NAMALWA (cell line): Measurements from ENCODE around the gene ATF3.
"Not testable (repeated sequence)": the region's sequence is repeated elsewhere in the genome, so short reads cannot be mapped to it uniquely, and the experiment has no call there.

Source experiments
- DNase-seq: peaks from one replicate; pipeline ENCODE4 v3.0.0-alpha.2; 2015; ENCODE audit warnings: low spot score

The ATF3 gene

DNA sequence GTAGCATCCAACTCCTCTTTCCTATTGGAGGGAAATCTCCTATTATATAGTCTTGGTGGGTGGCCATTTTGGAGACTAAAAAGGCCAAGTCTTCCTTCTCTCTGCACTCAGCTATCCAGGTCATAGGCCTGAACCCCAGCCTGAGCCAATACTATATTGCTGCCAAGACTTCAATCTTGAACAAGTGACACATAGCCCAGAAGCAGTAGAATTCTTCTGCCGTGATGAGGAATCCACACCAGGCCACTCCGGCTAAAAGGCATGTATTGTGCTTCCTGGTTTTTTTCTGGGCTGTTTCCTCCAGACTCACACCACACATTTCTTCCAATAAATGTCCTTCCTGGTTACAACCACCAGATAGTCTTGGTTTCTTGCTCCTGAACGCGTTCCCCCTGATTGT, 43.0 kb downstream of the ATF3 start:
- DNase-seq: no peak

DNA sequence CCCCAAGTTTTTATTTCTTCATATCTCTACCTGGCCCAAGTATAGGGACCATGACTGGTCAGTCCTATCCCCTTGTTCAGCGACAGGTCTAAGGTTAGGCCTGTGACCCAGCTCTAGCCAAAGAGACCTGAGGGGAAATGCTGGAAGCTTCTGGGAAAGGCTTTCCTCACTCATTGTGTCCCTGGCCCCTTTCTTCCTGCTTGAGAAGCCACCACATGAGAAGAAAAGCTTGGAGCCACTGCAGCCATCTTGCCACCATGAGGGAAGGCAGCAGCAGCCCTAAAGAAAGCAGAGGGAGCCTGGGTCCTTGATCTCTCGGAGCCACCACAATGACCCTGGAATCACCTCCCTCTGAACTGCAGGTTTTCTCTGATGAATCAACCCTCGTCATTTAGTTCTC, 43.4 kb downstream of the ATF3 start:
- DNase-seq: no peak

DNA sequence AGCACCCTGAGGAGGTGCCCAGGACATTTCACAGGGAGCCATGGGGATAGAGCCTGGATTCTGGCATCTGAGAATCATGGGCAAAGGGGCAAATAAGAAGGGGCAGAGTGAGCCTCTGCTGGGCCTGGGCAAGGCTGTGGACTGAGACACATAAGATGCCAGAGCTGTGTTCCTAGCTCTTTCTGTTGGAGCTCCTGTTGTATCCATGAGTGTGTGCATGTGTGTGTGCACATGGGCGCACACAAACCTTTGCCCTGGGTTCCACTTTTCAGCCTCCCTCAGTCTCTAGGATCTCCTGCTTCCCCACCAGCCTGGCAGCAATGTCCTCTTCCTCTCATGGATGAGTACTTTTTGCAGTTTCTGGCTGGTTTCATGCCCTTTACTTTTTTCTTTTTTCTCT, 44.0 kb downstream of the ATF3 start:
- DNase-seq: no peak

DNA sequence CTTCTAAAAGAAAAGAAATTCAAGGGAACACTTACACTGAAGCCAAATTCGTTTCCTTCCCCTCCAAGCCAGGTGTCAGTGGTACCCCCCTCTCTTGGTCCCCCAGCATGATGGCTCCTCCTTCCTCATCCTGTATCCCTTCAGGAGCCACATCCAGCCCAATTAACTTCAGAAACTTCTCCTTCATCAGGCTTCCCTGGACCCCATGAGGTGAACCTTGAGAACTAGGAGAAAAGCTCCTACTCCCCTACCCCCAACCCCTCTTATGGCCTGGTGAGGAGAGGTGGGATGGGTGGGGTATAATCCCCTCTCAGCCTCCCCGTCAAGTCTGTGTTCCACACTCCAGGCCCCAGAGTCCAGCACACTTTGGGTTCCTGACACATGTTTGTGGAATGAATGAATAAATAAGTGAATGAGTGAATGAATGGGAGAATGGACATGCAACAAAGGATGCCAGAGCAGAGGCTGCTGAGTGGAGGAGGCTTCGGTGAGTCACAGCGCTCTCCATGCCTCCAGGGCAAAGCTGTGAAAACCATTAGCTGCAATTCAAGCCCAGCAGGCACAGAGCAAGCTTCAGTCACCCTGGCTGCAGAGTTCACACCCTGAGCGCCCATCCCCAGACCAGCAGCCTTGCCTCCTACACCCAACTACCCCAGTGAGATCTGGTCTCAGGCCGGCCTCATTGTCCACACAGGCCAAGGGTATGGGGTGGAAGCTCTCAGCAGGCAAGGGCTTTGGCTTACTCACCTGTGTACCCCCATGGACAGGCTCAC, 47.3 kb downstream of the ATF3 start:
- no peak for DNase-seq

DNA sequence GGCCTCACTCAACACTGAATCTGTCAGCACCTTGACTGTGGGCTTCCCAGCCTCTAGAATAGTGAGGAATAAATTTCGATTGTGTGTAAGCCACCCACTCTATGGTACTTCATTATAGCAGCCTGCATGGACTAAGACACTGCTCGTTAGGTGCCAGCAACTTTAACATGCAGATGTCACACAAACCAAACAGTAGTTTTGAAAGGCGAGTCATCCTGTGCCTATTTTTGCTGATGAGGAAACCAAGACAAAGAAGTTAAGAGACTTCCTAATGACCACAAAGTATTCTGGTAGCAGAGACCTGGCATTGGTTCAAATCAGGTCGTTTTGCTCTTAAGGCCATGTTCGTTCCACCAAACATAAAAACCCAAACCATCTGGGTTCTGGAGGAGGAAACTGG, 48.2 kb downstream of the ATF3 start:
- no peak for DNase-seq

DNA sequence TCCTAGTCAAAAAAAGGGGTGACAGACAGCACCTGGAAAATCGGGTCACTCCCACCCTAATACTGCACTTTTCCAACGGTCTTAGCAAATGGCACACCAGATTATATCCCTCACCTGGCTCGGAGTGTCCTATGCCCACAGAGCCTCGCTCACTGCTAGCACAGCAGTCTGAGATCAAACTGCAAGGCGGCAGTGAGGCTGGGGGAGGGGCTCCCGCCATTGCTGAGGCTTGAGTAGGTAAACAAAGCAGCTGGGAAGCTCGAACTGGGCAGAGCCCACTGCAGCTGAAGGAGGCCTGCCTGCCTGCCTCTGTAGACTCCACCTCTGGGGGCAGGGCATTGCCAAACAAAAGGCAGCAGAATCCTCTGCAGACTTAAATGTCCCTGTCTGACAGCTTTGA, 49.7 kb downstream of the ATF3 start:
- DNase-seq: not testable (repeated sequence)

DNA sequence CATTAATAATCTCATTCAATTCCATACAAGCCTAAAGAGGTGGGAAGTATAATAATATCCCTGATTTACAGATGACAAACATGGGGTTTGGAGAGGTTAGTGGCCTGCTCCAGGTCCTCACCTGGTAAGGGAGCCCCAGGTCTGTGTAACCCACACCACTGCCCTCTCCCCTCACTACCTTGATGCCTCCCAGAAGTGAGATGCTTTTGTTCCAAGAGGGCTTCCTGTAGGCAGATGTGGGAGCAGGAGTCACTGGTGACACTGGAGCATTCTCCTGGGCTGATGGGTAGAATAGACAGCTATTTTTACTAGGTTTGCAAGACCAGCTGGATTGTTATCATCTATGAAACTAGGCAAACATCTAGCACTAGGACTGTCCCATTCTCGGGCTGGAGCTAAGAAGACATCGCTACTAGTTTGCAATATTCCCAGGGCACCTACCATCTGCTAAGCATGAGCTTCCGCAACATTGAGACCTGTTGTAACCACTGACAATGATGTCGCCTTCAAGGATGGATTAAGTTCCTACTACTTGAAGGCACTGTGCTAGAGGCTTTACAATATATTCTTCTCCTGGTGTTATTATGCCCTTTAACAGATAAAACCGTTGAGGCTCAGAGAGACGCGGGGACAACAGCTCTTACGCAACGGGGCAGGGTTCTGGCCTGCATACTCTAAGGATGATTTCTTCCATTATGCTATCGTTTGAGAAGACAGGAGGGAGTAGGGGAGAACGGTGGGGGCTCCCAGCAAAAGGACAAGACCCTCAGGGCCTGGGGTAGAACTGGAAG, 56.0 kb downstream of the ATF3 start:
- DNase-seq: no peak

DNA sequence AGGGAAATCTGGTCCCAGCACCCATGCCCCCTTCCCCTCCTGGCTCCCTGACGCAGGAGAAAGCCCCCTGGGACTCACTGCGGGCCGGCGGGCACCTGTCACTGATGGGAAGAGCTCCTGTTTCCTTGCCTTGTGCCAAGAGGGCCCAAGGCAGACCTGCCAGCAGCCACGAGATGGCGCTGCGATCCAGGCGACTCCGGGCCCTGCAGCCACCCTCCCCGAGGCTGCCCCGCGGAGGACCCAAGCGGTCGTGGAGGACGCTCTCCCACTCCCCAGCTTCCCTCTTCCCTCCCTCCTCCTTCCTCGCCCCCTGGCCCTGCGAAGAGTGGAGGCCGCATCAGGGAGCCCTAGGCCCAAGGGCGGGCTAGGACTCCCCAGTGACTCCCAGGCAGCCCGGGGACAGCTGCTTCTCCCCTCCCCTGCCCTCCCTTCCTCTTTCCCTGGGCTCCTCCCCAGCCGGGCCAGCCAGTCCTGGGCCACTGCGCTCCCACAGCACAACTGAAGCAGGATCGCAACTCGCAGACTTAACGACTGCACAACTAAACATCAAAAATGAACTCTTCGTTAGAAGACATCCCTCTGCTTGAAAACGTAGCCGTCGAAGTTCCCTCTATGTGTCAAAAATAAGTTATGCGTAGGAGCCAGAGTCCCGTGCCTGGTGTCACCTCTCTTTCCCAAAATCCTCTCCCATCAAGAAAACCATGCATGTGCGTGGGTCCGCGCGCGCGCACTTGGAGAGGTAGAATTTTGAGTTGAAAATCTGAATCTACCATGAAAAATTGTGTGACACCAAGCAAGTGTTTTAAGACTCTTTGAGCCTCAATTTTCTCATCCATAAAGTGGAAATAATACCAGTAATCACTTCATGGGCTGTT, 56.9 kb downstream of the ATF3 start:
- DNase-seq: peak; percentile 71

DNA sequence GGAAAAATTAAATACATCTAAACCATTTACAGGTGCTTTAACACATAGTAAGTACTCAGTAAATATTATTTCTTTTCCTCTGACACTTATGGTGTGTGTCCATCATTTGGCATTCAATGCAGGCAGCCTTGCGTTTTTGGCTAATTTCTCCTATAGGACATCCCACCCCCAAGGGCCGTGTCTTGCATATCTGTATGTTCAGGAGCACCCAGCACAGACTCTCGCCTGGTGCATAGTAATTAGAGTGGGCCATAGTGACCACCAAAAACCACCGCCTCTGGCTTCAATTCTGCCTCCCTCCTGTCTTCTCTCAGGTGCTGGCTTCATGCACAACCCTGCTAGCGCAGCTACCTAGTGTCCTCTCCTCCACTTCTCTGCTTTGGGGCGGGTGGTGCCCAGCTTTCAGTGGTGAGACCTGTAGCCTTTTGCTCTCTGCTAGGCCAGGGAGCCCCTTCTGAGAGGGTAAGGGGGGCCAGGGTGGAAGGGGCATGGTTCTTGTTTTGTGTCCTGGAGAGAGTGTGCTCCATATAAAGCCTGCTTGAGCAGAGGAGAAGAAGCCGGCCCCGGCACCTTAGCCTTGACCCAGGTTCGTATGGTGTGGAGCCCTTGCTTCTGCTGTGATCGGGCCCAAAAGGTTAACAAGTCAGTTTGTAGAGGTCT, 57.7 kb downstream of the ATF3 start:
- no peak for DNase-seq

DNA sequence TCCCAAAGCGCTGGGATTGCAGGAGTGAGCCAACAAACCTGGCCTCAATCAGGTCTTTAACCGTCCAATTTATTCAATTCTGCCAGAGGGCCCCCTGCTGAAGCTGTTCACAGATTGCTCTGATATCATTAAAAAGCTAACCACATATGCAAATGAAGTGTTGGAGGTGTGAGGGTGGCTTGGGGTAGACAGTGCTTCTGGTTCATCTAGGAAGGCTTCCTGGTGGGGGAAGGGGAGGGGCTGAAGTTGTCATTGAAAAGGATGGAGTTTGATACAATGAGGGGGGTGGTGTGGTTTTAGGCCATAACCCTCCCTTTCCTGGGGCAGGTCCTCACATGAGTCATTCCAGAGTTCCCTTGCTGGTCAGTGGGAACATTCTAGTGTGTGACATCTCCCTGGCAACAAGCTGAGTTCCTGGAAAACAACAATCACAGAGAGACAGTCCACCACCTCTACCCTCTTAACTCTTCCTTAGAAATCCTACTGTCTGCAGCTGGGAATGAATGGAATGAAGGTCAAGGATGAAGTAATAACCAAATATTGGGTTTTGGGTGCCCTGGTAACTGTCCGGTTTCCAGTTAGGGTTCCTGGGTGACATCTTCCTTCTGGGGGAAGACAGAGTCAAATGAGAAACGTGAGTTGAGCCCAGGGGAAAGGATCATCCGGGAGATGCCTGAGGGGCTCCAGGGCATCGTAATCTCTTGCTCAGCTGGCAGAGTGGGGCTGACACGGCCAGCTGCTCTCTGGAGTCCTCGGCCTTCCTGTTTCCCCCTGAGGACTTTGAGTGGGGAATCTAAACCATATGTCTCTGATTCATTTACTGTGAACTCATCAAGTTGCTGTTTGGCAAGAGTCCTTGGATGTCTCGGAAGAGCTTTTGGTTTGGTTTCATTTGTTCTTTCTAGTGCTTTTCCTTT, 58.9 kb downstream of the ATF3 start:
- DNase-seq: peak; percentile 59

DNA sequence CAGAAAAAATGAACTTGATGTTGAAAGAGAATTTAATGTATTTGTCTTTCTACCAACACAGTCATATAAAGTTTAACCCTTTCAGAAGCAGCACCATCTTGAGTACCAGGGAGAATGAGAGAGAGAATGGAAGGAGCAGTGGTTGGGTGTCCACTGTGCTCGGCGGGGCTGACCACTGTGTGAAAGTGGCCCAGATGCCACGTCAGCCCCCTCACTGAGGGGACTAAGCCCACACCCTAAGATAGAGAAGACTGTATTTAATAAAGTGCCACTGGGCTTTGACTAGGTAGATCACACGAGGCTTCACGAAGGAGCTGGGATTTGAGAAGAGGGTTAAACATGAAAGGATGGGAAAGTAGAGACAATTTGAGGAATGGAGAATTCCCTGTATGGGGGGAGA, 59.9 kb downstream of the ATF3 start:
- DNase-seq: no peak

DNA sequence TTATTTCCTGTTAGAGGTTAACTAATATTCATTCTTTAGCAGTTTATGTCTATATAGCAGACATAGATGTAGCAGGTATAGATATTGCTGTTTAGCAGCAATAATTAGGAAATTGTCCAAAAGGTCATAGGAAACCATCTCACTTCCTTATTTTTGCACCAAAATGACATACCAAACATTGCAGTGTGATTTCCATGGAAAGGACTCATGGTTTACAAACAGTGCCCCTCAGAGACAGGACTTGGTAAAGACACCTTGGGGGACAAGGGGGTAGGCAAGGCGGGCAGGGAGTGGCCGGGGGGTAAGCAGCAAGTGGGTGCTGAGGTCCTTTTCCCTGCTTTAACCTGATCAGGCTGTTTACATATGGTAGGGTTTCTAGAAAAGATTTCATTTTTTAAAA, 60.5 kb downstream of the ATF3 start:
- peak; percentile 55 for DNase-seq

DNA sequence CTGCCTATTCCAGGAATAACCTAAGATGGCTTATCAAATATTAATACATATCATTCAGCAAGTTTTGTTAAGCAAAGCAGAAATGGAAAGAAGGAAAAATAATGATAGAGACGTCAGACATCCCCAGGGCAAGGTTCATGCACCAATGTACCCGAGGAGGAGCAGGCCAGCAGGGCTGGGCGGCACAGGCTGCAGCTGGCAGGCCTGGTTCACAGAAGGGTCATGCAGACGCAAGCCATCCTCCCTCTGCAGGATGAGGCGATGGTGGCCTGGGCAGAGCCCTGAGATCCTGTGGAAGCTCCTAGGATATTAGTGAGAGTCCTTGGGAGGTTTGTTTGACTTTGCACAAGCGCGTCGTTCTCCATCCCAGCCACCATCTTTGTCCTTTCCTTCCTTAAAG, 61.0 kb downstream of the ATF3 start:
- no peak for DNase-seq

DNA sequence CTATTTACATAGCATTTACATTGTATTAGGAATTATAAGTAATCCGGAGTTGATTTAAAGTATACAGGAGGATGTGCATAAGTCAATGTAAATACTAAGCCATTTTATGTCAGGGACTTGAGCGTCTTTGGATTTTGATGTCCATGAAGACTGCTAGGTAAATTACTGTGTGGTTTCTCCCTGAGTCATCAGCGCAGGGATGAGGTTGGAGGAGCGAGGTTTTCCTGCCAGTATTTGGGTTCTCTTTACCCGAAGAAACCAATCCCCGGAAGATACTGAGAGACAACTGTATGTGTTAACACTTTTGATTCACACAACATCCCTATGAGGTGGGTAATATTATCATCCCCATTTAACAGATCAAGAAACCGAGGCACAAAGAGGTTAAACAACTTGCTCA, 61.7 kb downstream of the ATF3 start:
- DNase-seq: no peak
